Activated naive CD4-positive, alpha-beta T cell treated with Interleukin-2 at 50 U/mL for 16 hours (primary cell): ENCODE data around the gene CRIP1.

Experiments
- DNase-seq: peaks from one replicate; pipeline ENCODE4 v3.0.0-alpha.2; 2020

Gene CRIP1

DNA sequence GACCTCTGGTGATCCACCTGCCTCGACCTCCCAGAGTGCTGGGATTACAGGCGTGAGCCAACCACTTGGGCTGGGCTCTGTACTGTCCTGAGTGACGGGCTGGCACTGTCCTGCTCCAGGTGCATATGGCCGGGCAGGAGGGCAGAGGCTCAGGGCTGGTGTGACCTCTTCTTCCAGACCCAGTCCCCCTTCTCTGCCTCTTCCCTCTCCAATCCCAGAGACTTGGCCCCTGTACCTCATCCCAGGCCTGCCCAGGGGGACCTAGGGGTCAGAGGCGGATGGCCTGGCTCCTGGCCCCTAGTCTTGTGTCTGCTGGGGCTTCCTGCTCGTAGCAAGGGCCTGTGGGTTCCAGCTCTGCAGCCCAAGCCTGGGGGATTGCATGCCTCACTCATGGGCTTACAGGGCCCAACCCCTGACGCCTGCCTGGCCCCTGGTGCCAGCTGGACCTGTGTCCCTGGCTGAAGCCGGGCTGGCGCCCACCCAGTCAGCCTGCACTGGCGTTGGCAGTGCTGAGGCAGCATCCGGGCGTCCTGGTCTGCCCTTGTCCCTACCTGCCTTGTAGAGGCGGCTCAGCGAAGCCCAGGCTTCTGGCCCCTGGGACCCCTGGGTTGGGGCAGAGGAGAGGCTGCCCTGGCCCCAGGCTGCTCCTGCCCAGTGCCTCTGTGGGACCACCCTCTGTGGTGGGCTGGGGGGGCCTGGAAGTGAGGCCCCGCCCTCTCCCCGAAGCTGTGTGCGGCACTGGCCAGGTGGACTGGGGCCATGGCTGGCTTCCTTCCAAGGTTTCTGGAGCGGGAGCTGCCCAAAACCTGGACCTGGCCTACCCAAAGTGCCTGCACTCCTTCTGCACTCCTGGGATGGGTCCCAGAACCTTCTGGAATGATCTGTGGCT is 8.7 kb downstream of the CRIP1 start:
- no peak for DNase-seq

DNA sequence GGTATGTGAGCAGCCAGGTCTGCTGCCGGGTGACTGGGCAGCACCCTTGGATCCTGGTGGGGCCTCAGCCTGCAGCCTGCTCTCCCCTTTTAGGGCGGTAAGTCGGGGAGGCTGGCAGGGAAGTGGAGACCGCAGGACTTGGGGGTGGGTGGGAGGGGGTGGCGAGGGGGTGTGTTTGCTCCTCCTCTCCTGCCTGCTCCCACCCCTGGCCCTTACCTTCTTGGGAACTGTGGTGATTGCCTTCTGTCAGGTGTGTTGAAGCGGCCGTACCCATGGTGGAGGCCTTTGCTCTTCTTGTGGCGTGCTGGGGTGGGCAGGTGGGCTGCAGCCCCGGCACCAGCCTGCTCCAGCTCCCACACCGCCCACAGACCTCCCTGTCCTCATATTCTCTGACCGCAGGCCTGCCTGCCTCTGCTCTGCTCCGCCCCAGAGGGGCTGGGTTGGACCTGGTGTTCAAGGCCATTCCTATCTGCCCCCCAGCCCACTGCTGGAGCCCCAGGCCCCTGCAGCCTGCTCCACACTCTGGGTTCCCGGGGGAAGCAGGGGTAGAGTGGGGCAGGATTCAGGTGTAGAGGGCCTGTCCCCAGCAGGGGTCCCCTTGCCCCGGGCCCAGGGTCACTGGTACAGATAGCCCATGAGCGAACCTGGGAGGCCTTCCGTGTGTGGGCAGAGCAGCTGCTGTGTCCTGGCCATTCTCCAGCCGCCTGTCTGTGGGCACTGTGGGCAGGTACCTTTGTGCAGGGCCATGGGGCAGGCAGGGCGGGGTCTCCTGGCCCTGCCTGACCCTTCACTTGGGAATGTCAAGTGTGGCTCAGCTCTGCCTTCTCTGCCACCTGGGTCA is 9.5 kb downstream of the CRIP1 start:
- DNase-seq, result no peak

DNA sequence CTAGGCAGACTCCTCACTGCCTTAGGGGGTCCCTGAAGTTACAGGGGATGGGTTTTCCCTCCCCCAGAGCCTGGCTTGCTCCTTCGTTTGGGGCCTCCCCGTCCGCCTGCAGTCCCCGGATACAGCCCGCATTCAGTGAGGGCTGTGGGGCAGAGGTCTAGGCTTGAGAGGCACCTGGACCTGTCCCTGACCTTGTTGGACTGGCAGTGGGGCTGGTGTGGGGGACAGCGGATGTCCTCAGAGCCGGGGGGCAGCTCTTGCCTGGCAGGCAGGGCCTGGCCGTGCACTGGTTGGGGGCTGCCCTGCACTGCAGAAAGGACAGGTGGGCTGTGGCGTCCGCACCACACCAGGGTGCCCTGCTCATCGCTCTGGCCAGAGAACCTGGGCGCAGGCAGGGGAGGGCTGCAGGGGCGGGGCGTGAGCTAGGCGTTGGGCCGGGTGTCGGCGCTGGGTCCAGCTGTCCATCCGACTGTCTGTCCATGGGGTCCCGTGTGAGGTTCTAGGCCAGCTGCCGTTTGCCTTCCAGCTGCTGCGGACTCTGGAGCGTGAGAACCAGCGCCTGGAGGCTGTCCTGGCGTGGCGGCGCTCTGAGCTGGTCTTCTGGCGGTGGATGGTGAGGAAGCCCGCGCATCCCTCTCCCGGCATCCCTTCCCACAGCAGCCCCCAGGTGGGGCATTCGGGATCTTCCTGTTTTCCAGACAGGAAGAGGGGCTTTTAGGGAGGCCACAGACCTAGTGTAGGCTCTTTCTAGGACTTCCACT is 10.3 kb downstream of the CRIP1 start:
- DNase-seq, result no peak

DNA sequence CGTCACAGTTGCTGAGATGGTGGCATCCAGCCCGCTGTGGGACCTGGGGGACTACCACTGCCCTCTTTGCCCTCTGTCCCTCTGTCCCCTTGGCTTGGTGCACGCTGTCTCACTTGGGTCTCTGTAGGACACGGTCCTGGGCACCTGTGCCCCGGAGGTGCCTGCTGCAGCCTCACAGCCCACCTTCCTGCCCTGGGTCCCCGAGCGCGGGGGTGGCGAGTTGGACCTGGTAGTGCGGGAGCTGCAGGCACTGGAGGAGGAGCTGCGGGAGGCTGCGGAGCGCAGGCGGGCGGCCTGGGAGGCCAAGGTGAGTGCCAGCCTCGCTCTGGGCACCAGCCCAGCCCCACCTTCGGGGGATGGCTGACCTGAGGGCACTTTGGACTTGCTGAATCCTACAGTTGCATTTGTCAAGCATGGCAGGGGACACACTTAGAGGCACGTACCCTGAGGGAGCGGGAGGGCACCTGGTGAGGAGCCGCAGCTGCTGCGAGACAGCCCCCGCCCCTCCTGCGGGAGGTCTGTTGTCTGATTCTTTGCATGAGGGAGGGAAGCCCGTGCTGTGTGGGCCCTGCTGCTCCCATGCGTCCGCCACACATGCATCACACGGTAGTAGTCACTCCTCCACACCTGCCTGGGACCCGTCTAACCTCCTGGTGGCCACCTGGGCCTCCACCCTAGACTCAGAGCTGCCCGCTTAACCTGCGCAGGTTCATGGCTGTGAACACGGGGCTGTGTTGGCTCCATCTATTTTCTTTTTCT is 11.2 kb downstream of the CRIP1 start:
- DNase-seq, result no peak

DNA sequence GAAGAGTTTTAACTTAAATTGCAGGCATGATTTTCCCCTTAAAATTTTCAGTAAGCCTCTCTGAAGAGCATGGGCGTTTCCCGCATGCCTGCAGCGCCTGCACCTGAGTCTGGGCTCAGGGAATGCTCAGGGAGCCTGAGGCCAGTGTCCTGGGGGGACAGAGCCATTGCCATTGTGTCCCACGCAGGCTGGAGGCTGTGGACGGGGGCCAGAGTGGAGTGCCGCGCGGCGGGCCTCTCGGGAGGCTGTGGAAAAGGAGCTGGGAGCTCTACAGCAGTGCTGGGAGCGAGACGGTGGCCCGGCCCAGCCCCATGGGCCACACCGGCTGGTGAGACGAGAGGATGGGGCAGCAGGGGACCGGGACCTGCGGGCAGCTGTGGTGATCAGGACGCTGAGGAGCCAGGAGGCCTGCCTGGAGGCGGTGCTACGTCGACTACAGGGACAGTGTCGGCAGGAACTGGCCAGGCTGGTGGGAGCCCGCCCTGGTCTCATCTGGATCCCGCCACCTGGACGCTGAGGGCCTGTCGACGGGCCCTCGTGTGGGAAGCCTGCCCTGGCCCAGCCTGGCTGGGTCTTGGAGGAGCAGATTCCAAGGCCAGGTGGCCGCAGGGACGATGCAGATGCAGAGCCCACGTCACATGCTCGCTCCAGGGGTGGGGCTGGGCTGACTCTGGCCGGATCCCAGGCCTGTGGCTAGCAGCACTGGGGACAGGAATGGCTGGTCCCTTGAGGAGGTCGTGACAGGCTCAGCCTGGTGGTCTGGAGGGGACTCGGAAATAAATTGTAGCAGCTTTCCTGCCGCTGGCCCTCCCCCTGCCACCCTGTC is 12.0 kb downstream of the CRIP1 start:
- no peak for DNase-seq

DNA sequence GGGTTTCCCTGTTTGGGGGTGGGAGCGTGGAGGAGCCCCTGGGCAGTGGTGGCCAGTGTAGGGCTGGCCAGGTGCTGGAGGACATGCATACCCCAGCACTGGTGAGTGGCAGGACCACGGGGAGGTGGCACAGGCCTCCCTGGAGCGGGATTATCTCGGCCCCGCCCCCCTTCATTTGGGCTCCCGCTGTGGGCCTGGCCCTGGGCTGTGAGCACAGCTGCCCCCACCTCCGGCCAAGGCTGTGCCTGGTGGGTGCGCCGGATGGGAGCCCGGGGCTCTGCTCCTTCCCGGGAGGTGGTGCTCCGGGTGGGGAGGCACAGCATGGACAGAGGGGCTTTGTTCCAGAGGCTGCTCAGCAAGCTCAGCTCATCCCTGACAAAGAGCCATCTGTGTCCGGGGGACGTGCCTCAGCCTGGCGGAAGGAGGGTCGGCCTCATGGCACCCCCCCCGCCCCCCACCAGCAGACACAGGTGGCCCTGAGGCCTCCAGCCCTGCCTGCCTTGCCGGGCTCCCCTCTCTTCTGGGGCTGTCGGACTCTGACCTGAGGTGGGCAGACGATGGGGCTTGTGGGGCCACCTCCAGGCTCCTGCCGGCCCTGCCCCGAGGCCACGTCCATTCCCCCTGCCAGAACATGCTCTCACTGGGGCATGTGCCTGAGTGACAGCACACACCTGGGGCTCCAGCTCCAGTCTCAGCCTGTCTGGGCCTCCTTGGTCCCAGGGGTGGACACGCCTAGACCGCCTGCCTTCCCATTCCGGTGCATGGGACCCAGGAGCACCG is 12.8 kb downstream of the CRIP1 start:
- no peak for DNase-seq

DNA sequence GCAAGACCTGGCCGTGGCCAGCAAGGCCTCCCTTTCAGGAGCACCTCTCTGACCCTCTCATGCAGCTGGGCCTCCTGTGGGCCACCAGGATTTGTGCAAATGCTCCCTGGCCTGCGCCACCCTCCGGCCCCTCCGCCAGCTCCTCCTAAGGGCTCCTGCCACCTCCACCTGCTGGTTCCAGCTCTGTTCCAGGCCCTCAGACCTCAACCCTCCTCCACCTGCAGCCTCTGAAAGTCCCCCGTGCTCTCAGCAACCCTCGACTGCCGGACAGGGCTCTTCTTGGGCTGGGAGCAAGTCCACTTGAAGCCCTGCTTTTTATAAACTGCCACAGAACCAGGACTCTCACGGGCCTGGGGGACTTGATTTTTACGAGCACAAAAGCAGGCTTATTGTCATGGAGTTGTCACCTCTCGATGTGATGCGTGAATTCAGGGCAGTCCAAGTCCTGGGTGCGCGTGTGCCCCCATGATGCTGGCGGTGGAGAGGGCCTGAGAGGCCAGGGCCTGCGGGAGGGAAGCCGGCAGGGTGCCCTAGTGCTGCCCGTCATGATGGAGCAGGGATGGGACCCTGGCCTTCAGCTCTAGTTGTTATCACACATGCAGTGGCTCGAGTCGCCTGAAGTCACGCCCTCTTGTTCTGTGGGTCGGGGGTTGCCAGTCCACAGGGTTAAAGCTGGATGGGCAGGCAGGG is 13.5 kb downstream of the CRIP1 start:
- no peak for DNase-seq

DNA sequence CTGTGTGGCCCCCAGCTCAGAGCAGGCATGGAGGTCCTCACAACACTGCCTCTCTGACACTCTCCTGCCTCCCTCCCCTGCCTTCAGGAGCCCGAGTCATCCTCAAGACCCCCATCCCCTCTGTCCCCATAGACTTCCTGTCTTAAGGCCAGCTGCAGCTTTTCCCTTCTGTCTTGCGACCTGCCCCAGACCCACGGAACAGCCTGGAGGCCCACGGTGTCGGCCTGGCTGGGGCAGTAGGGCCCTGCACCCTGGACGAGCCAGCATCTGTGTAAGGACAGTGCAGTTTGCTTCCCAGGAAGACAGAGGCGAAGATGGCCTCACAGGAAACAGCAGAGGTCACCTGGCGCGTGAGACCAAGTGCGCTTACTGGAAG is 14.0 kb downstream of the CRIP1 start:
- DNase-seq, result no peak

DNA sequence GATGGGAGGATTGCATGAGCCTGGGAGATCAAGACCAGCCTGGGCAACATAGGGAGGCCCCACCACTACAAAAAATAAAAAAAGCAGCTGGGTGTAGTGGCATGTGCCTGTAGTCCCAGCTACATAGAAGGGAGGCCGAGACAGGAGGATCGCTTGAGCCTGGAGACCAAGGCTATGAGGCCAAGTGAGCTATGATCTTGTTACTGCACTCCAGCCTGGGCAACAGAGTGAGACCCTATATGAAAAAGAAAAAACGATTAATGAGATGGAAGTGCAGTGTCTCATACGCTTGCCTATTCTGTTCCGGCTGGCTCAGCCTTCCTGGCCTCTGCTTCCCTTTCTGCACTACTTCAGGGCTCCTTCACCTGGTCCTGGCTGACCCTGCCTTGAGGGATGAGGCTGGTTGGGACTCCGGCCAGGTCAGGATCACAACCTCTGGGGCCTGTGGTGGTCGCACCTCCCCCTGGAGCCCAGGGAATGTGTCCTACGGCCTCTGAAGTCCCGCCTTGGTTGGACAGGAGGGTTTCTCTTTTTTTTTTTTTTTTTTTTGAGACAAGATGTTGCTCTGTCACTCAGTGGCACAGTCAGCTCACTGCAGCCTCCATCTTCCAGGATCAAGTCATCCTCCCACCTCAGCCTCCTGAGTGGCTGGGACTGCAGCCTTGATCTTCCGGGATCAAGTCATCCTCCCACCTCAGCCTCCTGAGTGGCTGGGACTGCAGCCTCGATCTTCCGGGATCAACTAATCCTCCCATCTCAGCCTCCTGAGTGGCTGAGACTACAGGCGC is 15.0 kb downstream of the CRIP1 start:
- no peak for DNase-seq

DNA sequence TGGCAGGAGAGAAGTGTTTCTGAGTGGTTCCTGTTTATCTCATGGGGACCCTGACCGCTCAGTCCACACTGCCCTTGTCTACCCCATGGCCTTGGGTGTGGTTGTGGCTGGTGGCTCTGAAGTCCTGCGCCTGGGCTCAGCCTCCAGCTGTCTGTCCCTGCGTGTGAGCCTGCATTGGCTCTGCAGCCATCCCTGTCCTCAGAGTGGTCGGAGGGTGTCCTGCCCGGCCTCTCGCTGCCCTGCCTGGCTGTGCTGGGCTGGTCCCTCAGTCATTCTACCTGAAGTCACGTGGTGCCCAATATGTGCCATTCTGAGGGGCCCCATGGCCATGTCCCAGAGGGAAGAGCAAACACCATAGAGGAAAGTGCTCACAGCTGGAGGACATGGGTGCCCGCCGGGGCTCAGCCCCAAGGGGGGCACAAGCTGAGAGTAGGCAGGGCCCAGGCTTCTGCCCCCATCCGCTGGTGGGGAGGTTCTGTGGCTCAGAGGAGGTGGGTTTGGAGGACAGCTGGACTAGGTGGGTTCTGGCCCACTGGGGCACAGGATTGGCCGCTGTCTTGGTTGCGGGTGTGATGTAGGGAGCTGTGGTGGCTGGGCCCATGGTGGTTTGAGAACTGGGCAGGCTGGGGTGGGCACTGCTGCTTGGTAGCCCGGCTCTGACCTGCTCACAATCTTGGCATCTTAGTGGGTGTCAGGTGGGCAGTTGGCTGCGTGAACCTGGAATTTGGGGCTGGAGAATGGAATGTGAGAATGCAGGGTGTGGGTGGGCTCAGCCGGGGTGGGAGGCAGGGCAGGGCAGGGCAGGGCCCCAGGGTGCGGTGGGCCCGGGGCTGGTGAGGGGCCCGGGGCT is 16.0 kb downstream of the CRIP1 start:
- no peak for DNase-seq

DNA sequence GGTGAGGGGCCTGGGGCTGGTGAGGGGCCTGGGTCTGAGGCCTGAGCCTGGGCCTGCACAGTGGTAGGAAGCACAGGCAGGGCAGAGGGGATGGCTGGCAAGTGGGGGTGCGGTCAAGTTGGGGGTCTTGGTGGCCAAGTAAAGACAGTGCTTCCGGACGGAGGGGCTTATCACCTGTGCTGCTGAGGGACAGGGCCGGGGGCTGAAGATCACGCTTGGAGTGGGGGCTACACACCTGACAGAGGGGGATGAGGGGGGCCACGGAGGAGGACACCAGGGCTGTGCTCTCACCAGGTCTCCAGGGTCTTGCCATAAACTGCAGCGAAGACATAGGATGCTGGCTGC is 16.6 kb downstream of the CRIP1 start:
- DNase-seq, result no peak

DNA sequence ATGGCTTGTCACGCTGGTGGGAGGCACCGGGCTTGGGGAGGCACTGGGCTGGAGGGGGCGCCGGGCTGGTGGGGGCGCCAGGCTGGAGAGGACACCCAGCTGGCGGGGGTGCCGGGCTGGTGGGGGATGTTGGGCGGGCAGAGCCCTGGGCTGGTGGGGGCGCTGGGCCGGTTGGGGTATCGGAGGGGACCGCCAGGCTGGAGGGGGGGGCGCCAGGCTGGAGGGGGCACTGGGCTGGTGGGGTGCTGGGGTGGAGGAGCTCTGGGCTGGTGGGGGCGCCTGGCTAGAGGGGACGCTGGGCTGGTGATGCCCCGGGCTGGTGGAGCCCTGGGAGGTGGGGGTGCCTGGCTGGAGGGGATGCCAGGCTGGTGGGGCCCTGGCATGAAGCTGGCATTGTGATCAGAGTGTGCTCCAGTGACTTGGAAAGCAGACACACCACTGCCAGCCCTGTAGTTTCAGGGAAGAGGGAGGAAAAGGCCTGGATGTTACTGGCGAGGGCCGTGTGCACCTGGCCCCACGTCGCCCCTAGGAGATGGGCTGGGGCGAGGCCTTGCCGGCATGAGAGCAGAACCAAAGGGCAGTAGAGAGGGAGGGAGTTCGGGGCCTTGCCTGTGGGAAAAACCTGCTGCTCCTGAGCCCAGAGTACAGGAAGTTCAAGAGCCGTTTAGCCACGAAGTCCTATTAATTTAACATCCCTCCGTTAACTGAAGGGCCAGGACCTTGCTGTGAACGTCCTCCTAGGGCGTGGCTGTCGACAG is 17.4 kb downstream of the CRIP1 start:
- no peak for DNase-seq

DNA sequence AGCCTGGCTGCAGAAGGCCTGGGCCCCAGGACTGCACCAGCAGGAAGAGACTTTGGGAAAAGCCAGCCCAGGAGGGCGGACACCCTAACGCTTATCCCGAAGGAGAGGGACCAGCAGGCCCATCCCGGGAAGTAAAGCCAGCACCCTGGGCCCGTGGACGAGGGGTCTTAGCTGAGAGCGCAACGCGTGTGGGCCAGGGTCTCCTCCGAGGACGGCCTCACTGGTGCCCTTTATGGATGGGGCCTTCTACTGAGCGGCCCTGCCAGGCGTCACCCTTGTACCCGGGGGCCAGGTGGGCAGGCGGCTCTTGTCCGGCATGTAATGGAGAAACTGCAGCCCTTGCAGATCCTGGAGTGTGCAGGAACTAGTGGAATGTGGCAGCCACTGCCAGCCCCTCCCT is 18.4 kb downstream of the CRIP1 start:
- DNase-seq, result no peak

DNA sequence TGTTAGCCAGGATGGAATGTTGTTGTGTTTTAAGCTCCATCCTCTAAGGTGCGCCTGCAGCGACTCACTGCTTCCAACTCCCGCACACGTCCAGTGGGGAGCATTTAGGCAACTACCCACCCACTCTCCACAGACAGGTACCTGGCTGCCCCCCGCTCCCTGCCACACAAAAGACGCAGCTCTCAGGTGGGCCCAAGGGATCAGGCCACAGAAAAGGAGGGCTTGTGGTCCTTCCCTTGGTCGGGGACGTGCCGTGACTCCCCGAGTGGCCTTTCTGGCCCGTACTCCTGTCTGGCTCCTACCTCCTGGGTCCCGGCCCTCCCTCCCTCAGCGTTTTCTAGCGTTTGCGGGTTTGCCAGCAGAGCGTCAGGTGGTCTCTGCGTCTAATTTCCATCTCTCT is 20.6 kb downstream of the CRIP1 start:
- DNase-seq, result no peak

DNA sequence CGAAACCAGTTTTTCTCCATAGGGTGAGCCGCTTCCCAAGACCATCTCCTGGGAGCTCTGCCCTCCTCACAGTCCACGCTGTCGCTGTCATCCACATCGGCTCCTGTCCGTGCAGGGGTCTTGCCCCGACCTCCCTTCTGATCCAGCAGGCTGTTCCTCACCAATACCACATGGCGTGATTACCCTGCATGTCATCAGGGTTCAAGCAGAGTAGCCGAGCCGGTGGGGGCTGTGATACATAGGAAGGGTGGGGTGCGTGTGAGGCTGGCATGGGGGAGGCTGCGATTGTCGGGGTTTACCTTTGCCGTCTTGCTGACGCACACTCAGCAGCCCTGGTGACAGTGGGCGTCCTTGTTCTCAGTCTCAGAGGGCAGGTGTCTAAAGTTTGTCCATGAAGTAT is 21.4 kb downstream of the CRIP1 start:
- no peak for DNase-seq

DNA sequence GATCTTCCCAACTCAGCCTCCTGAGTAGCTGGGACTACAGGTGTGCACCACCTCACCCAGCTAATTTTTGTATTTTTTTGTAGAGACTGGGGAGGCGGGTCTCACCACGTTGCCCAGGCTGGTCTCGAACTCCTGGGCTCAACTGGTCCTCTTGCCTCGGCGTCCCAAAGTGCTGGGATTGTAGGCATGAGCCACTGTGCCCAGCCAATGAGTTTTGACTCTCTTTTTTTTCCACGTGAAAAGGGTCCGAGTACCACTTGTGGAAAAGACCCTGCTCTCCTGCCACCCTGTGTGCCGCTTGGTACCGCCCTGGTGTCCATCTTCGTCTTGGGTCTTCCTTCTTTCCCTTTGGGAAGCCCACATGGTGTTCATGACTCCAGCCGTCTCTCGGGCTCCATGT is 21.9 kb downstream of the CRIP1 start:
- peak; percentile 0 for DNase-seq

DNA sequence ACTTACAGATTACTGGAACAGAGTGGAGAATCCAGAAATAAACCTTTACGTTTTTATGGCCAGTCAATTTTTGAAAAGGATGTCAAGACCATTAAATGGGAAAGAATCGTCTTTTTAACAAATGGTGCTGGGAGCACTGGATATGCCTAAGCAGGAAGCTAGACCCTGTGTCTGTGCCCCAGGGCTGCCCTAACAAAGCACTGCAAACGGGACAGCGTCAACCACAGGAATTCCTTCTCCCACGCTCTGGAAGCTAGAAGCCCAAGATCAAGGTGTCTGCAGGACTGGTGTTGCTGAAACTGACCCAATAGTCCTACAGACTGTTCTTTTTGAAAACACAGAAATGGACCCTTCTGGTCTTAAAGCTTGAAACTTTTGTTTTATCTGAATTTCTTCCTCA is 30.4 kb downstream of the CRIP1 start:
- DNase-seq, result no peak
